Measurements from ENCODE around the gene NRCAM. TPM values are rescaled to one million over a fixed set of nuclear protein-coding genes. Genes with fewer than 3 reads are reported as not detected.

NRCAM gene
- total and polyA plus RNA-seq, 4 donors, result 0.17 to 3.2 (median 0.64) TPM

DNA sequence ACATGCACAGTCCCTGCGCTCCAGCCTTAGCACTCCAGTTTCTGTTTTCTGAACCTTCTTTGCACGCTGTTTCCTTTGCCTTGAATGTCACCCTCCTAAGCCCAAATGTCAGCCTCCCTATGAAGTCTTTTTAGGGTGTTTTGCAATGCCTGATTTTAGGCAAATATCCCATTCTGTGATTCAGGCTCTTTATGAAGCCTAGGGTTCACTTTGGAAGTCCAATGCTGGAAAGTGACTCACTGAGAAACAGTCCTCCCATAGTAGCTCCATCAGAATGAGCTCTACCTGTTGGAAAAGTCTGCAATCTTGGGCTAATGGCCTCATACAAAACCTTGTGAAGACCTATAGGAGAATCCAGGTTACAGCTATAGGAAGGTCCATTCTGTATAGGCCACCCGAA lies 331.4 kb downstream of the NRCAM start:
- H3K36me3 ChIP-seq (ENCODE audit: control insufficient read depth in 4 of 4, insufficient read depth in 3 of 4, low read depth in 1 of 4, low read length in 3 of 4), result no peaks in the 10 kb centered on the region
- no peaks in the 10 kb centered on the region for H3K27me3 ChIP-seq (ENCODE audit: control insufficient read depth in 4 of 4, insufficient read depth in 4 of 4, low read length in 3 of 4)
- TF ChIP-seq HNF4G (IDR thresholded peaks at IDR 0.05) (no peak), EGR1 (IDR thresholded peaks at IDR 0.05; ENCODE audit: low read depth in 2 of 2) (no peak), FOXA2 (IDR thresholded peaks at IDR 0.05) (no peak), SP1 (IDR thresholded peaks at IDR 0.05) (no peak), HNF4A (conservative IDR thresholded peaks at IDR 0.05) (no peak), FOXA1 (IDR thresholded peaks at IDR 0.05) (no peak), RAD21 (IDR thresholded peaks at IDR 0.05) (no peak), JUND (IDR thresholded peaks at IDR 0.05) (no peak), YY1 (IDR thresholded peaks at IDR 0.05) (no peak)
- TF ChIP-seq, protein P1, sequence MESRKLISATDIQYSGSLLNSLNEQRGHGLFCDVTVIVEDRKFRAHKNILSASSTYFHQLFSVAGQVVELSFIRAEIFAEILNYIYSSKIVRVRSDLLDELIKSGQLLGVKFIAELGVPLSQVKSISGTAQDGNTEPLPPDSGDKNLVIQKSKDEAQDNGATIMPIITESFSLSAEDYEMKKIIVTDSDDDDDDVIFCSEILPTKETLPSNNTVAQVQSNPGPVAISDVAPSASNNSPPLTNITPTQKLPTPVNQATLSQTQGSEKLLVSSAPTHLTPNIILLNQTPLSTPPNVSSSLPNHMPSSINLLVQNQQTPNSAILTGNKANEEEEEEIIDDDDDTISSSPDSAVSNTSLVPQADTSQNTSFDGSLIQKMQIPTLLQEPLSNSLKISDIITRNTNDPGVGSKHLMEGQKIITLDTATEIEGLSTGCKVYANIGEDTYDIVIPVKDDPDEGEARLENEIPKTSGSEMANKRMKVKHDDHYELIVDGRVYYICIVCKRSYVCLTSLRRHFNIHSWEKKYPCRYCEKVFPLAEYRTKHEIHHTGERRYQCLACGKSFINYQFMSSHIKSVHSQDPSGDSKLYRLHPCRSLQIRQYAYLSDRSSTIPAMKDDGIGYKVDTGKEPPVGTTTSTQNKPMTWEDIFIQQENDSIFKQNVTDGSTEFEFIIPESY (IDR thresholded peaks at IDR 0.05), result no peak
- TF ChIP-seq, protein P2, sequence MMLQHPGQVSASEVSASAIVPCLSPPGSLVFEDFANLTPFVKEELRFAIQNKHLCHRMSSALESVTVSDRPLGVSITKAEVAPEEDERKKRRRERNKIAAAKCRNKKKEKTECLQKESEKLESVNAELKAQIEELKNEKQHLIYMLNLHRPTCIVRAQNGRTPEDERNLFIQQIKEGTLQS (IDR thresholded peaks at IDR 0.05), result no peak
- TF ChIP-seq, protein P3, sequence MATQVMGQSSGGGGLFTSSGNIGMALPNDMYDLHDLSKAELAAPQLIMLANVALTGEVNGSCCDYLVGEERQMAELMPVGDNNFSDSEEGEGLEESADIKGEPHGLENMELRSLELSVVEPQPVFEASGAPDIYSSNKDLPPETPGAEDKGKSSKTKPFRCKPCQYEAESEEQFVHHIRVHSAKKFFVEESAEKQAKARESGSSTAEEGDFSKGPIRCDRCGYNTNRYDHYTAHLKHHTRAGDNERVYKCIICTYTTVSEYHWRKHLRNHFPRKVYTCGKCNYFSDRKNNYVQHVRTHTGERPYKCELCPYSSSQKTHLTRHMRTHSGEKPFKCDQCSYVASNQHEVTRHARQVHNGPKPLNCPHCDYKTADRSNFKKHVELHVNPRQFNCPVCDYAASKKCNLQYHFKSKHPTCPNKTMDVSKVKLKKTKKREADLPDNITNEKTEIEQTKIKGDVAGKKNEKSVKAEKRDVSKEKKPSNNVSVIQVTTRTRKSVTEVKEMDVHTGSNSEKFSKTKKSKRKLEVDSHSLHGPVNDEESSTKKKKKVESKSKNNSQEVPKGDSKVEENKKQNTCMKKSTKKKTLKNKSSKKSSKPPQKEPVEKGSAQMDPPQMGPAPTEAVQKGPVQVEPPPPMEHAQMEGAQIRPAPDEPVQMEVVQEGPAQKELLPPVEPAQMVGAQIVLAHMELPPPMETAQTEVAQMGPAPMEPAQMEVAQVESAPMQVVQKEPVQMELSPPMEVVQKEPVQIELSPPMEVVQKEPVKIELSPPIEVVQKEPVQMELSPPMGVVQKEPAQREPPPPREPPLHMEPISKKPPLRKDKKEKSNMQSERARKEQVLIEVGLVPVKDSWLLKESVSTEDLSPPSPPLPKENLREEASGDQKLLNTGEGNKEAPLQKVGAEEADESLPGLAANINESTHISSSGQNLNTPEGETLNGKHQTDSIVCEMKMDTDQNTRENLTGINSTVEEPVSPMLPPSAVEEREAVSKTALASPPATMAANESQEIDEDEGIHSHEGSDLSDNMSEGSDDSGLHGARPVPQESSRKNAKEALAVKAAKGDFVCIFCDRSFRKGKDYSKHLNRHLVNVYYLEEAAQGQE (IDR thresholded peaks at IDR 0.05), result no peak
- H3K27ac ChIP-seq (ENCODE audit: low read depth in 1 of 2, low read length in 2 of 2), result no peak overlapping the region
- DNase-seq (ENCODE audit: low spot score), result no peak
- 98% methylated on average over 3 of the region's 3 CpGs for WGBS
- H3K4me1 ChIP-seq (ENCODE audit: control insufficient read depth in 4 of 4, insufficient read depth in 4 of 4, low read length in 3 of 4), result no peaks in the 10 kb centered on the region
- no peaks in the 10 kb centered on the region for H3K9me3 ChIP-seq (ENCODE audit: control insufficient read depth in 4 of 4, low read length in 3 of 4)
- H3K9ac ChIP-seq (ENCODE audit: low read depth in 1 of 2, low read length in 2 of 2), result no peak overlapping the region
- no peak overlapping the region for H3K4me3 ChIP-seq (ENCODE audit: low read depth in 1 of 3, low read length in 3 of 3)

DNA sequence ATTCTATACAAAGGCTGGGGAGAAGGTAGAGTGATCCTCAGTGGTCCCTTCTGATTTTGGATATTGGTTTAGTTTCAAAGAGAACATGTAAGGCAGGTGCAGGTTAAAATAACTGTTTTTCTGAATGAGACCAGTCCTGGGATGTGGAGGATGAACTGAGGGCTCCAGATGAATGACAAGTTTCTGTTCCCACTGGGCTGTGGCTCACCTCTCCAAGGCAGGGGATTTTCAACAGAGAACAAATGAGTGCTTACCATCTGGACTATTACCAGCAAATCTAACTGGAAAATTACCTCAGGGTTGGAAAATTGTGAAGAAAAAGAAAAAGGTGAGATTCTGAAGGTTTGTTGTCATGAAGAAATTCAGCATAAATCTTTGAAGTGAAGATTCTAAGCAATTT lies 334.1 kb downstream of the NRCAM start:
- TF ChIP-seq NR2F2 (IDR thresholded peaks at IDR 0.05), result no peak
- TF ChIP-seq, protein P3 (IDR thresholded peaks at IDR 0.05), result no peak
- DNase-seq (ENCODE audit: low spot score), result no peak
- no peak overlapping the region for H3K4me3 ChIP-seq (ENCODE audit: low read depth in 1 of 3, low read length in 3 of 3)
- H3K36me3 ChIP-seq (ENCODE audit: control insufficient read depth in 4 of 4, insufficient read depth in 3 of 4, low read depth in 1 of 4, low read length in 3 of 4), result no peaks in the 10 kb centered on the region
- H3K4me1 ChIP-seq (ENCODE audit: control insufficient read depth in 4 of 4, insufficient read depth in 4 of 4, low read length in 3 of 4), result no peaks in the 10 kb centered on the region
- H3K27ac ChIP-seq (ENCODE audit: low read depth in 1 of 2, low read length in 2 of 2), result no peak overlapping the region
- H3K9ac ChIP-seq (ENCODE audit: low read depth in 1 of 2, low read length in 2 of 2), result no peak overlapping the region
- no peaks in the 10 kb centered on the region for H3K27me3 ChIP-seq (ENCODE audit: control insufficient read depth in 4 of 4, insufficient read depth in 4 of 4, low read length in 3 of 4)
- no peaks in the 10 kb centered on the region for H3K9me3 ChIP-seq (ENCODE audit: control insufficient read depth in 4 of 4, low read length in 3 of 4)

Measured in liver (tissue), 9 donors.